NCI-H2196 treated with DMSO at 0.1 percent for 48 hours (cell line): ENCODE results near the gene GPR119.
"Not testable (repeated sequence)": the region's sequence is repeated elsewhere in the genome, so short reads cannot be mapped to it uniquely, and the experiment has no call there.

Experiments used
- DNase-seq: peaks from one replicate; lab custom pipeline; 2025; ENCODE audit not compliant: unreplicated experiment; lab: John Stamatoyannopoulos, UW

GPR119 gene

GRCh38 chrX:130385520-130385919, at the start of gene GPR119:
Gene GPR119, minus strand, starts transcription at chrX:130385674. Its CDS starts 227 bp downstream, at chrX:130385447.
- no peak for DNase-seq

- DNase-seq: not testable (repeated sequence)
Measured at GRCh38 chrX:130429236-130429635, 43.8 kb upstream of the GPR119 start.

GRCh38 chrX:130426531-130426930, 41.1 kb upstream of the GPR119 start:
- DNase-seq: no peak

- no peak for DNase-seq
Measured at GRCh38 chrX:130419263-130419662, 33.8 kb upstream of the GPR119 start.

GRCh38 chrX:130418740-130419139, 33.3 kb upstream of the GPR119 start:
- no peak for DNase-seq

GRCh38 chrX:130418066-130418465, 32.6 kb upstream of the GPR119 start:
- no peak for DNase-seq

GRCh38 chrX:130416785-130417184, 31.3 kb upstream of the GPR119 start:
- no peak for DNase-seq

- DNase-seq: no peak
Measured at GRCh38 chrX:130415201-130415600, 29.7 kb upstream of the GPR119 start.

- no peak for DNase-seq
Measured at GRCh38 chrX:130414800-130415199, 29.3 kb upstream of the GPR119 start.

- no peak for DNase-seq
Measured at GRCh38 chrX:130413415-130413814, 27.9 kb upstream of the GPR119 start.

- no peak for DNase-seq
Measured at GRCh38 chrX:130402208-130402684, 16.8 kb upstream of the GPR119 start.

GRCh38 chrX:130401415-130402207, 16.1 kb upstream of the GPR119 start, which contains the start of gene RBMX2:
Gene RBMX2, plus strand, starts transcription at chrX:130401987. Its CDS starts 46 bp downstream, at chrX:130402033.
- peak; percentile 45 for DNase-seq

- DNase-seq: no peak
Measured at GRCh38 chrX:130395341-130395740, 9.9 kb upstream of the GPR119 start.

GRCh38 chrX:130393451-130394074, 8.1 kb upstream of the GPR119 start:
- peak; percentile 8 for DNase-seq

GRCh38 chrX:130386408-130386808, 934 bp upstream of the GPR119 start:
- no peak for DNase-seq

- no peak for DNase-seq
Measured at GRCh38 chrX:130378024-130378669, 7.3 kb downstream of the GPR119 start.

- DNase-seq: no peak
Measured at GRCh38 chrX:130376077-130376476, 9.4 kb downstream of the GPR119 start.

- not testable (repeated sequence) for DNase-seq
Measured at GRCh38 chrX:130352050-130352449, 33.4 kb downstream of the GPR119 start.

GRCh38 chrX:130351567-130351966, 33.9 kb downstream of the GPR119 start:
- DNase-seq: no peak

GRCh38 chrX:130347321-130347720, 38.2 kb downstream of the GPR119 start:
- DNase-seq: no peak

GRCh38 chrX:130343411-130343810, 42.1 kb downstream of the GPR119 start:
- DNase-seq: no peak

GRCh38 chrX:130340271-130340670, 45.2 kb downstream of the GPR119 start:
- no peak for DNase-seq
